Parathyroid adenoma (tissue), 2 donors: ENCODE results near the gene LIG4.

Experiments
- H2AFZ ChIP-seq: fragments of 300-600 bp; sonication (generic); one replicate; pipeline ENCODE4 v1.7.0; 2017; ENCODE audit warnings: antibody characterized with exemption, mild to moderate bottlenecking
- H3K27ac ChIP-seq: fragments of 300-600 bp; sonication (generic); one replicate; pipeline ENCODE4 v1.7.0; 2017
- H3K27me3 ChIP-seq: fragments of 300-600 bp; sonication (generic); one replicate; pipeline ENCODE4 v1.7.0; 2017; ENCODE audit warnings: low read length; ENCODE audit not compliant: control insufficient read depth, insufficient read depth
- H3K36me3 ChIP-seq: fragments of 300-600 bp; sonication (generic); one replicate; pipeline ENCODE4 v1.7.0; 2017; ENCODE audit warnings: low read length; ENCODE audit not compliant: control insufficient read depth, insufficient read depth
- H3K4me1 ChIP-seq: fragments of 300-600 bp; sonication (generic); one replicate; pipeline ENCODE4 v1.7.0; 2017; ENCODE audit warnings: control low read depth
- H3K4me2 ChIP-seq: fragments of 300-600 bp; sonication (generic); one replicate; pipeline ENCODE4 v1.7.0; 2017; ENCODE audit warnings: low read length
- H3K4me3 ChIP-seq: fragments of 300-600 bp; sonication (generic); one replicate; pipeline ENCODE4 v1.7.0; 2017; ENCODE audit warnings: low read depth, low read length
- H3K79me2 ChIP-seq: fragments of 300-600 bp; sonication (generic); one replicate; pipeline ENCODE4 v1.7.0; 2017; ENCODE audit warnings: control low read depth
- H3K9ac ChIP-seq: fragments of 300-600 bp; sonication (generic); one replicate; pipeline ENCODE4 v1.7.0; 2017; ENCODE audit warnings: mild to moderate bottlenecking
- H3K9me3 ChIP-seq: fragments of 300-600 bp; sonication (generic); one replicate; pipeline ENCODE4 v1.7.0; 2017; ENCODE audit warnings: low read length; ENCODE audit not compliant: control insufficient read depth
- CTCF ChIP-seq: fragments of 300-600 bp; sonication (generic); IDR thresholded peaks from one replicate; pipeline ENCODE4 v1.7.0; 2017; ENCODE audit warnings: antibody characterized with exemption, mild to moderate bottlenecking
- donor health status: primary hyperparathyroidism.

Gene LIG4

GRCh38 chr13:108213946-108214345, 1.4 kb downstream of the LIG4 start:
- no peak for TF ChIP-seq CTCF
- Histone ChIP-seq H3K4me2 (no peak overlapping the region), H3K9me3 (peaks cover 3% of the 10 kb centered on the region), H2AFZ (peak overlapping the region; percentile 69), H3K27ac (peak overlapping the region; percentile 64), H3K79me2 (peaks cover 6% of the 10 kb centered on the region), H3K4me1 (no peaks in the 10 kb centered on the region), H3K4me3 (no peak overlapping the region), H3K36me3 (no peaks in the 10 kb centered on the region), H3K27me3 (no peaks in the 10 kb centered on the region), H3K9ac (no peak overlapping the region)

GRCh38 chr13:108212886-108213285, 2.5 kb downstream of the LIG4 start:
- Histone ChIP-seq H3K79me2 (peaks cover 4% of the 10 kb centered on the region), H3K36me3 (no peaks in the 10 kb centered on the region), H3K9me3 (peaks cover 3% of the 10 kb centered on the region), H3K4me2 (no peak overlapping the region), H3K27ac (no peak overlapping the region), H3K4me3 (no peak overlapping the region), H3K4me1 (no peaks in the 10 kb centered on the region), H2AFZ (no peak overlapping the region), H3K27me3 (no peaks in the 10 kb centered on the region), H3K9ac (no peak overlapping the region)
- no peak for TF ChIP-seq CTCF

- no peaks in the 10 kb centered on the region for H3K27me3 ChIP-seq
- H3K4me2 ChIP-seq: no peak overlapping the region
- H3K9ac ChIP-seq: no peak overlapping the region
Measured at GRCh38 chr13:108210551-108210950, 4.8 kb downstream of the LIG4 start.

GRCh38 chr13:108200781-108201398, 14.4 kb downstream of the LIG4 start:
- Histone ChIP-seq H2AFZ (no peak overlapping the region), H3K36me3 (no peaks in the 10 kb centered on the region), H3K9me3 (no peaks in the 10 kb centered on the region), H3K9ac (no peak overlapping the region), H3K4me3 (no peak overlapping the region), H3K79me2 (no peaks in the 10 kb centered on the region), H3K27ac (no peak overlapping the region), H3K27me3 (no peaks in the 10 kb centered on the region), H3K4me2 (no peak overlapping the region), H3K4me1 (no peaks in the 10 kb centered on the region)
- no peak for TF ChIP-seq CTCF

More at GRCh38 chr13:108210551-108210950, 4.8 kb downstream of the LIG4 start:
- no peak for TF ChIP-seq CTCF
- H3K4me3 ChIP-seq: no peak overlapping the region
- H3K9me3 ChIP-seq: peaks cover 3% of the 10 kb centered on the region
- H3K4me1 ChIP-seq: no peaks in the 10 kb centered on the region
- no peaks in the 10 kb centered on the region for H3K36me3 ChIP-seq
- H3K27ac ChIP-seq: no peak overlapping the region
- H2AFZ ChIP-seq: no peak overlapping the region
- H3K79me2 ChIP-seq: no peaks in the 10 kb centered on the region

- Histone ChIP-seq H3K4me3 (no peak overlapping the region), H3K27ac (no peak overlapping the region), H3K4me1 (no peaks in the 10 kb centered on the region), H3K79me2 (no peaks in the 10 kb centered on the region), H2AFZ (no peak overlapping the region), H3K27me3 (no peaks in the 10 kb centered on the region), H3K9ac (no peak overlapping the region), H3K36me3 (no peaks in the 10 kb centered on the region), H3K4me2 (no peak overlapping the region), H3K9me3 (no peaks in the 10 kb centered on the region)
- no peak for TF ChIP-seq CTCF
Measured at GRCh38 chr13:108195861-108196260, 19.5 kb downstream of the LIG4 start.
